AG09309 (cell line): Measurements from ENCODE around the gene MYO16.
"Not testable (repeated sequence)": the region's sequence is repeated elsewhere in the genome, so short reads cannot be mapped to it uniquely, and the experiment has no call there.

Experiments
- DNase-seq: peaks from one replicate; pipeline ENCODE4 v3.0.0-alpha.2; 2010; ENCODE audit warnings: low read depth
- H3K4me3 ChIP-seq: 2 replicates; pipeline ENCODE4 v1.5.1; 2011; ENCODE audit warnings: mild to moderate bottlenecking, low read depth, low read length, moderate library complexity; ENCODE audit not compliant: control insufficient read depth
- CTCF ChIP-seq: IDR thresholded peaks from 2 replicates; pipeline ENCODE4 v1.5.1; 2011; ENCODE audit warnings: mild to moderate bottlenecking, low read depth, low read length, inconsistent platforms; ENCODE audit not compliant: insufficient read depth, control insufficient read depth; ENCODE audit errors: missing control alignments

The MYO16 gene

GRCh38 chr13:109072505-109072904 lies 443.1 kb downstream of the MYO16 start:
- H3K4me3 ChIP-seq = no peak overlapping the region
- DNase-seq = no peak
- TF ChIP-seq CTCF = no peak

- no peak for TF ChIP-seq CTCF
- no peak for DNase-seq
- no peak overlapping the region for H3K4me3 ChIP-seq
Measured at GRCh38 chr13:109074436-109074835, 445.0 kb downstream of the MYO16 start.

- DNase-seq = no peak
- no peak overlapping the region for H3K4me3 ChIP-seq
- no peak for TF ChIP-seq CTCF
Measured at GRCh38 chr13:109074853-109075252, 445.4 kb downstream of the MYO16 start.

GRCh38 chr13:109087916-109088623 lies 458.7 kb downstream of the MYO16 start:
- TF ChIP-seq CTCF = no peak
- no peak for DNase-seq
- no peak overlapping the region for H3K4me3 ChIP-seq

- no peak for DNase-seq
- no peak for TF ChIP-seq CTCF
- no peak overlapping the region for H3K4me3 ChIP-seq
Measured at GRCh38 chr13:109088624-109088917, 459.2 kb downstream of the MYO16 start.

GRCh38 chr13:109090796-109091195 lies 461.4 kb downstream of the MYO16 start:
- no peak overlapping the region for H3K4me3 ChIP-seq
- DNase-seq = no peak
- TF ChIP-seq CTCF = no peak

- TF ChIP-seq CTCF = no peak
- H3K4me3 ChIP-seq = no peak overlapping the region
- no peak for DNase-seq
Measured at GRCh38 chr13:109091249-109091648, 461.8 kb downstream of the MYO16 start.

- not testable (repeated sequence) for H3K4me3 ChIP-seq, DNase-seq
Measured at GRCh38 chr13:109092186-109092585, 462.8 kb downstream of the MYO16 start.
